SU-DHL-6 (cell line): ENCODE measurements around the gene ZNF785.

Source experiments
- CTCF ChIP-seq: fragments of 200-600 bp; sonication (generic); IDR thresholded peaks from one replicate; pipeline ENCODE4 v1.5.1; 2017; ENCODE audit warnings: antibody characterized with exemption, mild to moderate bottlenecking, low read length, moderate library complexity; ENCODE audit not compliant: insufficient read depth, poor library complexity, severe bottlenecking
- EZH2phosphoT487 ChIP-seq: fragments of 200-600 bp; sonication (generic), shearing (Covaris generic); conservative IDR thresholded peaks from 2 replicates; pipeline ENCODE4 v1.6.1; 2018; ENCODE audit warnings: mild to moderate bottlenecking, antibody characterized with exemption, low read length, moderate library complexity, mixed read lengths

- TF ChIP-seq EZH2phosphoT487, result no peak
- no peak for TF ChIP-seq CTCF
Observed at GRCh38 chr16:30588651-30589050, 3.2 kb upstream of the ZNF785 start.
